Neural progenitor cell (in vitro differentiated cells): ENCODE results near the gene SC5D.

Experiments
- EZH2phosphoT487 ChIP-seq: fragments of 200-600 bp; sonication (generic); IDR thresholded peaks from 2 replicates; pipeline ENCODE4 v1.6.1; 2017; ENCODE audit warnings: antibody characterized with exemption
- TF ChIP-seq, protein P1 (sequence below): fragments of 200-600 bp; sonication (generic); IDR thresholded peaks from 2 replicates; pipeline ENCODE4 v1.5.1; 2017; ENCODE audit warnings: antibody characterized with exemption, mild to moderate bottlenecking

- TF ChIP-seq, protein P1, sequence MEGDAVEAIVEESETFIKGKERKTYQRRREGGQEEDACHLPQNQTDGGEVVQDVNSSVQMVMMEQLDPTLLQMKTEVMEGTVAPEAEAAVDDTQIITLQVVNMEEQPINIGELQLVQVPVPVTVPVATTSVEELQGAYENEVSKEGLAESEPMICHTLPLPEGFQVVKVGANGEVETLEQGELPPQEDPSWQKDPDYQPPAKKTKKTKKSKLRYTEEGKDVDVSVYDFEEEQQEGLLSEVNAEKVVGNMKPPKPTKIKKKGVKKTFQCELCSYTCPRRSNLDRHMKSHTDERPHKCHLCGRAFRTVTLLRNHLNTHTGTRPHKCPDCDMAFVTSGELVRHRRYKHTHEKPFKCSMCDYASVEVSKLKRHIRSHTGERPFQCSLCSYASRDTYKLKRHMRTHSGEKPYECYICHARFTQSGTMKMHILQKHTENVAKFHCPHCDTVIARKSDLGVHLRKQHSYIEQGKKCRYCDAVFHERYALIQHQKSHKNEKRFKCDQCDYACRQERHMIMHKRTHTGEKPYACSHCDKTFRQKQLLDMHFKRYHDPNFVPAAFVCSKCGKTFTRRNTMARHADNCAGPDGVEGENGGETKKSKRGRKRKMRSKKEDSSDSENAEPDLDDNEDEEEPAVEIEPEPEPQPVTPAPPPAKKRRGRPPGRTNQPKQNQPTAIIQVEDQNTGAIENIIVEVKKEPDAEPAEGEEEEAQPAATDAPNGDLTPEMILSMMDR: no peak
- TF ChIP-seq EZH2phosphoT487: no peak
Measured at GRCh38 chr11:121337078-121337477, 44.5 kb downstream of the SC5D start.
